Neural cell (in vitro differentiated cells): ENCODE results near the gene PDE8B. TPM values are rescaled to one million over a fixed set of nuclear protein-coding genes. Genes with fewer than 3 reads are reported as not detected.

ENCODE experiments used
- H2AFZ ChIP-seq: fragments of 200-600, 300-800 bp; sonication (generic), shearing (Covaris generic); 2 replicates; pipeline ENCODE4 v1.6.0; 2014; ENCODE audit warnings: low read depth, mild to moderate bottlenecking, antibody characterized with exemption, low read length, moderate library complexity
- H3F3A ChIP-seq: fragments of 200-600 bp; shearing (Covaris generic); 2 replicates; pipeline ENCODE4 v1.6.1; 2016; ENCODE audit warnings: mild to moderate bottlenecking, moderate library complexity, mixed read lengths, antibody characterized with exemption, low read length; ENCODE audit not compliant: insufficient read depth, poor library complexity, severe bottlenecking
- H3K27ac ChIP-seq: fragments of 200-600, 300-800 bp; sonication (generic), shearing (Covaris generic); 2 replicates; pipeline ENCODE4 v1.5.1; 2014; ENCODE audit warnings: mild to moderate bottlenecking, low read length, moderate library complexity
- H3K27me3 ChIP-seq: fragments of 300-800, 200-600 bp; sonication (generic), shearing (Covaris generic); 2 replicates; pipeline ENCODE4 v1.6.0; 2014; ENCODE audit warnings: mild to moderate bottlenecking, low read depth, low read length, moderate library complexity; ENCODE audit not compliant: insufficient read depth
- H3K36me3 ChIP-seq: fragments of 300-800, 200-600 bp; sonication (generic), shearing (Covaris generic); 2 replicates; pipeline ENCODE4 v1.5.1; 2014; ENCODE audit warnings: mild to moderate bottlenecking, antibody characterized with exemption, low read length, moderate library complexity; ENCODE audit not compliant: insufficient read depth
- H3K4me2 ChIP-seq: fragments of 300-800, 200-600 bp; sonication (generic), shearing (Covaris generic); 2 replicates; pipeline ENCODE4 v1.6.0; 2014; ENCODE audit warnings: mild to moderate bottlenecking, low read length
- H3K4me3 ChIP-seq: fragments of 300-800, 200-600 bp; sonication (generic), shearing (Covaris generic); 2 replicates; pipeline ENCODE4 v1.5.1; 2014; ENCODE audit warnings: mild to moderate bottlenecking, low read length, moderate library complexity
- H3K79me2 ChIP-seq: fragments of 200-600 bp; shearing (Covaris generic); replicated peaks from 2 replicates; pipeline ENCODE4 v1.6.0; 2014; ENCODE audit warnings: mild to moderate bottlenecking, low read length, moderate library complexity; ENCODE audit not compliant: insufficient read depth
- H3K9ac ChIP-seq: fragments of 300-800, 200-600 bp; sonication (generic), shearing (Covaris generic); 2 replicates; pipeline ENCODE4 v1.6.1; 2016; ENCODE audit warnings: mild to moderate bottlenecking, low read length, mixed read lengths
- H3K9me2 ChIP-seq: fragments of 200-600 bp; shearing (Covaris generic); 2 replicates; pipeline ENCODE4 v1.6.1; 2016; ENCODE audit warnings: mild to moderate bottlenecking, low read length, mixed read lengths; ENCODE audit not compliant: insufficient read depth
- H3K9me3 ChIP-seq: fragments of 200-600, 300-800 bp; sonication (generic), shearing (Covaris generic); 2 replicates; pipeline ENCODE4 v1.6.1; 2016; ENCODE audit warnings: mild to moderate bottlenecking, mixed run types, low read length, moderate library complexity, mixed read lengths
- H4K20me1 ChIP-seq: fragments of 200-600 bp; shearing (Covaris generic); 2 replicates; pipeline ENCODE4 v1.6.1; 2016; ENCODE audit warnings: mild to moderate bottlenecking, mixed run types; ENCODE audit not compliant: insufficient read depth
- CTCF ChIP-seq: fragments of 450-650 bp; IDR thresholded peaks from 2 replicates; pipeline ENCODE4 v1.5.1; 2014; ENCODE audit warnings: antibody characterized with exemption, mild to moderate bottlenecking, moderate library complexity; ENCODE audit not compliant: poor library complexity, severe bottlenecking
- EP300 ChIP-seq: fragments of 450-650 bp; conservative IDR thresholded peaks from 2 replicates; pipeline ENCODE4 v1.6.1; 2014; ENCODE audit warnings: antibody characterized with exemption, mild to moderate bottlenecking, moderate library complexity; ENCODE audit not compliant: poor library complexity, severe bottlenecking
- EZH2 ChIP-seq: fragments of 200-600, 300-800 bp; shearing (Covaris generic), sonication (generic); IDR thresholded peaks from 2 replicates; pipeline ENCODE4 v1.6.1; 2014; ENCODE audit warnings: antibody characterized with exemption, low read length, borderline replicate concordance, mild to moderate bottlenecking; ENCODE audit not compliant: insufficient read depth, poor library complexity, severe bottlenecking
- MXI1 ChIP-seq: fragments of 450-650 bp; conservative IDR thresholded peaks from 2 replicates; pipeline ENCODE4 v1.6.1; 2014; ENCODE audit warnings: antibody characterized with exemption, mild to moderate bottlenecking; ENCODE audit not compliant: poor library complexity, severe bottlenecking
- POLR2AphosphoS5 ChIP-seq: IDR thresholded peaks from 2 replicates; pipeline ENCODE4 v1.6.1; 2012
- RAD21 ChIP-seq: fragments of 450-650 bp; conservative IDR thresholded peaks from 2 replicates; pipeline ENCODE4 v1.6.1; 2014; ENCODE audit warnings: antibody characterized with exemption, mild to moderate bottlenecking, moderate library complexity
- REST ChIP-seq: IDR thresholded peaks from 2 replicates; pipeline ENCODE4 v1.6.1; 2012; ENCODE audit warnings: borderline replicate concordance
- SMC3 ChIP-seq: fragments of 450-650 bp; conservative IDR thresholded peaks from 2 replicates; pipeline ENCODE4 v1.6.1; 2014; ENCODE audit warnings: antibody characterized with exemption, mild to moderate bottlenecking, moderate library complexity; ENCODE audit not compliant: poor library complexity
- TAF1 ChIP-seq: IDR thresholded peaks from 2 replicates; pipeline ENCODE4 v1.6.1; 2012; ENCODE audit warnings: low read depth
- polyA plus RNA-seq: library from polyadenylated mRNA; depleted of rRNA; stranded (reverse); fragments of >200 nt; gene quantifications from 2 replicates; pipeline ENCODE4 v1.2.3, GENCODE V29; 2014

PDE8B gene
- polyA plus RNA-seq, 1 donor from 2014 or later = 0.22 TPM

GRCh38 chr5:77224672-77225355 is 14.3 kb downstream of the PDE8B start:
- Histone ChIP-seq H3K4me2 (no peak overlapping the region), H3K36me3 (no peaks in the 10 kb centered on the region), H3K9ac (no peak overlapping the region), H4K20me1 (no peaks in the 10 kb centered on the region), H3K27ac (no peak overlapping the region), H3K79me2 (no peaks in the 10 kb centered on the region), H3F3A (no peaks in the 10 kb centered on the region), H3K4me3 (no peak overlapping the region), H3K9me3 (no peaks in the 10 kb centered on the region), H2AFZ (no peak overlapping the region), H3K27me3 (no peaks in the 10 kb centered on the region), H3K9me2 (no peaks in the 10 kb centered on the region)
- TF ChIP-seq EP300 (no peak), MXI1 (no peak), CTCF (no peak), POLR2AphosphoS5 (no peak), TAF1 (no peak), REST (no peak), EZH2 (no peak), RAD21 (no peak), SMC3 (no peak)

GRCh38 chr5:77225531-77225930 is 15.1 kb downstream of the PDE8B start:
- H4K20me1 ChIP-seq = no peaks in the 10 kb centered on the region
- no peaks in the 10 kb centered on the region for H3K79me2 ChIP-seq
- no peak overlapping the region for H3K9ac ChIP-seq
- no peak for TF ChIP-seq EZH2
- no peak for TF ChIP-seq RAD21
- no peak for TF ChIP-seq MXI1
- TF ChIP-seq CTCF = no peak
- TF ChIP-seq POLR2AphosphoS5 = no peak
- TF ChIP-seq EP300 = no peak
- no peak for TF ChIP-seq SMC3
- TF ChIP-seq TAF1 = no peak
- TF ChIP-seq REST = no peak
- no peaks in the 10 kb centered on the region for H3K36me3 ChIP-seq
- H3K4me3 ChIP-seq = no peak overlapping the region
- H3K27me3 ChIP-seq = no peaks in the 10 kb centered on the region
- no peak overlapping the region for H3K4me2 ChIP-seq
- no peaks in the 10 kb centered on the region for H3F3A ChIP-seq
- H3K27ac ChIP-seq = no peak overlapping the region
- H3K9me3 ChIP-seq = no peaks in the 10 kb centered on the region
- H3K9me2 ChIP-seq = no peaks in the 10 kb centered on the region
- H2AFZ ChIP-seq = no peak overlapping the region
